ENCODE results near the gene SETBP1.

DNA sequence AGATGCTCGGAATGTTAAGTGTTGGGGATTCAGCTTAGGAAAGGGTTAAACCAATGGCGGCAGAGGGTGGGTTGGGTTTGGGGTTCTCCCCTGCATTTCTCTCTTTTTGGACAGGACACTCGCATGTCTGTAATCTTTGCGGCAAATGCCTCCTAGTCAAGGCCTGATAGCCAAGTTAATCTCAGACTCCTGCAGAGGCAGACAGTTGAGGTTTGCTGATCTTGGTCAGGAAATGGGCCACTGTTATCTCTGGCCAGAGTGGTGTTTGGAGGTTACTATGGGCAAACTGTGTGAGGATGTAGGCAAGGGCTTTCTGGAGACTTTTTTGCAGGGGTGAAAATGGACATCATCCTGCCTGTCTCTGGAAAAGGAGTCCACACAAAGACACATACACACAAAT, 188.8 kb downstream of the SETBP1 start:
- TF ChIP-seq CTCF (IDR thresholded peaks at IDR 0.05) = no peak
- TF ChIP-seq POLR2A (IDR thresholded peaks at IDR 0.05) = no peak
